Activated T-cell treated with anti-CD3 and anti-CD28 coated beads, Interleukin-2, amount 50 U/mL, for 24 hours (primary cell): Measurements from ENCODE around the gene P2RY13.

Source experiments
- DNase-seq: peaks from one replicate; pipeline ENCODE4 v3.0.0-alpha.2; 2020
- H3K27ac Mint-ChIP-seq: 2 replicates; pipeline ENCODE4 v1.8.0; 2020; ENCODE audit warnings: mild to moderate bottlenecking, mixed read lengths
- H3K27me3 Mint-ChIP-seq: 2 replicates; pipeline ENCODE4 v1.8.0; 2020; ENCODE audit warnings: mixed read lengths
- H3K36me3 Mint-ChIP-seq: 2 replicates; pipeline ENCODE4 v1.8.0; 2020; ENCODE audit warnings: low read depth, mixed read lengths
- H3K4me1 Mint-ChIP-seq: 2 replicates; pipeline ENCODE4 v1.8.0; 2020; ENCODE audit warnings: low read depth, mixed read lengths
- H3K4me3 Mint-ChIP-seq: 2 replicates; pipeline ENCODE4 v1.8.0; 2020; ENCODE audit warnings: mild to moderate bottlenecking, moderate library complexity, mixed read lengths
- H3K9me3 Mint-ChIP-seq: 2 replicates; pipeline ENCODE4 v1.8.0; 2020; ENCODE audit warnings: mixed read lengths

P2RY13 gene

GRCh38 chr3:151314137-151314536, 15.2 kb downstream of the P2RY13 start:
- H3K4me1 Mint-ChIP-seq = peaks cover 39% of the 10 kb centered on the region
- DNase-seq = no peak
- no peak overlapping the region for H3K4me3 Mint-ChIP-seq
- no peak overlapping the region for H3K27ac Mint-ChIP-seq
- H3K36me3 Mint-ChIP-seq = no peaks in the 10 kb centered on the region
- no peaks in the 10 kb centered on the region for H3K27me3 Mint-ChIP-seq
- no peaks in the 10 kb centered on the region for H3K9me3 Mint-ChIP-seq

GRCh38 chr3:151312972-151313371, 16.4 kb downstream of the P2RY13 start:
- no peaks in the 10 kb centered on the region for H3K27me3 Mint-ChIP-seq
- H3K4me3 Mint-ChIP-seq = no peak overlapping the region
- peaks cover 38% of the 10 kb centered on the region for H3K4me1 Mint-ChIP-seq
- H3K9me3 Mint-ChIP-seq = no peaks in the 10 kb centered on the region
- no peak for DNase-seq
- no peaks in the 10 kb centered on the region for H3K36me3 Mint-ChIP-seq
- H3K27ac Mint-ChIP-seq = no peak overlapping the region

- H3K9me3 Mint-ChIP-seq = no peaks in the 10 kb centered on the region
- H3K4me1 Mint-ChIP-seq = peaks cover 51% of the 10 kb centered on the region
- no peaks in the 10 kb centered on the region for H3K36me3 Mint-ChIP-seq
- H3K4me3 Mint-ChIP-seq = no peak overlapping the region
- H3K27ac Mint-ChIP-seq = peak overlapping the region; percentile 30
- no peaks in the 10 kb centered on the region for H3K27me3 Mint-ChIP-seq
- no peak for DNase-seq
Measured at GRCh38 chr3:151309566-151309965, 19.8 kb downstream of the P2RY13 start.

GRCh38 chr3:151307583-151308488, 21.5 kb downstream of the P2RY13 start:
- peaks cover 10% of the 10 kb centered on the region for H3K27me3 Mint-ChIP-seq
- peak overlapping the region; percentile 92 for H3K27ac Mint-ChIP-seq
- H3K4me1 Mint-ChIP-seq = peaks cover 64% of the 10 kb centered on the region
- DNase-seq = no peak
- H3K9me3 Mint-ChIP-seq = no peaks in the 10 kb centered on the region
- peak overlapping the region; percentile 30 for H3K4me3 Mint-ChIP-seq
- no peaks in the 10 kb centered on the region for H3K36me3 Mint-ChIP-seq

GRCh38 chr3:151307131-151307530, 22.2 kb downstream of the P2RY13 start:
- Mint-ChIP-seq H3K4me1 (peaks cover 70% of the 10 kb centered on the region), H3K27ac (peak overlapping the region; percentile 92), H3K4me3 (no peak overlapping the region), H3K9me3 (no peaks in the 10 kb centered on the region), H3K27me3 (peaks cover 14% of the 10 kb centered on the region), H3K36me3 (no peaks in the 10 kb centered on the region)
- DNase-seq = no peak

GRCh38 chr3:151306168-151306810, 23.1 kb downstream of the P2RY13 start:
- Mint-ChIP-seq H3K4me3 (peak overlapping the region; percentile 48), H3K9me3 (no peaks in the 10 kb centered on the region), H3K4me1 (peaks cover 79% of the 10 kb centered on the region), H3K27ac (peak overlapping the region; percentile 92), H3K27me3 (peaks cover 14% of the 10 kb centered on the region), H3K36me3 (no peaks in the 10 kb centered on the region)
- DNase-seq = no peak

GRCh38 chr3:151305775-151306151, 23.6 kb downstream of the P2RY13 start:
- Mint-ChIP-seq H3K27ac (peak overlapping the region; percentile 92), H3K27me3 (peaks cover 15% of the 10 kb centered on the region), H3K36me3 (no peaks in the 10 kb centered on the region), H3K9me3 (no peaks in the 10 kb centered on the region), H3K4me1 (peaks cover 84% of the 10 kb centered on the region), H3K4me3 (peak overlapping the region; percentile 48)
- no peak for DNase-seq

GRCh38 chr3:151305060-151305774, 24.1 kb downstream of the P2RY13 start:
- H3K27ac Mint-ChIP-seq = peak overlapping the region; percentile 92
- peaks cover 20% of the 10 kb centered on the region for H3K27me3 Mint-ChIP-seq
- peak; percentile 63 for DNase-seq
- peaks cover 89% of the 10 kb centered on the region for H3K4me1 Mint-ChIP-seq
- H3K4me3 Mint-ChIP-seq = peak overlapping the region; percentile 48
- no peaks in the 10 kb centered on the region for H3K9me3 Mint-ChIP-seq
- H3K36me3 Mint-ChIP-seq = no peaks in the 10 kb centered on the region

- Mint-ChIP-seq H3K36me3 (no peaks in the 10 kb centered on the region), H3K4me1 (peaks cover 82% of the 10 kb centered on the region), H3K4me3 (peak overlapping the region; percentile 1), H3K27ac (peak overlapping the region; percentile 64), H3K9me3 (no peaks in the 10 kb centered on the region), H3K27me3 (peaks cover 28% of the 10 kb centered on the region)
- DNase-seq = no peak
Measured at GRCh38 chr3:151303751-151304150, 25.6 kb downstream of the P2RY13 start.

- H3K27ac Mint-ChIP-seq = peak overlapping the region; percentile 45
- peaks cover 34% of the 10 kb centered on the region for H3K27me3 Mint-ChIP-seq
- DNase-seq = no peak
- H3K4me1 Mint-ChIP-seq = peaks cover 63% of the 10 kb centered on the region
- H3K36me3 Mint-ChIP-seq = no peaks in the 10 kb centered on the region
- no peaks in the 10 kb centered on the region for H3K9me3 Mint-ChIP-seq
- H3K4me3 Mint-ChIP-seq = no peak overlapping the region
Measured at GRCh38 chr3:151301787-151302186, 27.6 kb downstream of the P2RY13 start.

- H3K27ac Mint-ChIP-seq = no peak overlapping the region
- H3K9me3 Mint-ChIP-seq = no peaks in the 10 kb centered on the region
- H3K4me1 Mint-ChIP-seq = peaks cover 51% of the 10 kb centered on the region
- peaks cover 39% of the 10 kb centered on the region for H3K27me3 Mint-ChIP-seq
- no peaks in the 10 kb centered on the region for H3K36me3 Mint-ChIP-seq
- no peak for DNase-seq
- no peak overlapping the region for H3K4me3 Mint-ChIP-seq
Measured at GRCh38 chr3:151300539-151300938, 28.8 kb downstream of the P2RY13 start.

GRCh38 chr3:151299006-151299405, 30.3 kb downstream of the P2RY13 start:
- Mint-ChIP-seq H3K27me3 (peaks cover 43% of the 10 kb centered on the region), H3K36me3 (no peaks in the 10 kb centered on the region), H3K4me3 (no peak overlapping the region), H3K9me3 (no peaks in the 10 kb centered on the region), H3K4me1 (peaks cover 37% of the 10 kb centered on the region), H3K27ac (no peak overlapping the region)
- DNase-seq = no peak

GRCh38 chr3:151297429-151297828, 31.9 kb downstream of the P2RY13 start:
- no peaks in the 10 kb centered on the region for H3K36me3 Mint-ChIP-seq
- H3K4me3 Mint-ChIP-seq = no peak overlapping the region
- H3K9me3 Mint-ChIP-seq = no peaks in the 10 kb centered on the region

GRCh38 chr3:151296226-151296625, 33.1 kb downstream of the P2RY13 start:
- H3K27me3 Mint-ChIP-seq = peaks cover 29% of the 10 kb centered on the region
- peaks cover 15% of the 10 kb centered on the region for H3K4me1 Mint-ChIP-seq

More at GRCh38 chr3:151297429-151297828, 31.9 kb downstream of the P2RY13 start:
- H3K27ac Mint-ChIP-seq = no peak overlapping the region
- H3K27me3 Mint-ChIP-seq = peaks cover 30% of the 10 kb centered on the region
- DNase-seq = no peak
- peaks cover 26% of the 10 kb centered on the region for H3K4me1 Mint-ChIP-seq

More at GRCh38 chr3:151296226-151296625, 33.1 kb downstream of the P2RY13 start:
- H3K27ac Mint-ChIP-seq = no peak overlapping the region
- H3K9me3 Mint-ChIP-seq = no peaks in the 10 kb centered on the region
- H3K4me3 Mint-ChIP-seq = no peak overlapping the region
- H3K36me3 Mint-ChIP-seq = no peaks in the 10 kb centered on the region
- DNase-seq = no peak
